Endodermal cell (in vitro differentiated cells): ENCODE results near the gene SPEN. TPM values are rescaled to one million over a fixed set of nuclear protein-coding genes. Genes with fewer than 3 reads are reported as not detected.

ENCODE experiments used
- DNase-seq: peaks from one replicate; pipeline ENCODE4 v3.0.0-alpha.2; 2017
- H3K27ac ChIP-seq: 2 replicates; pipeline ENCODE4 v1.5.1; 2013; ENCODE audit warnings: mild to moderate bottlenecking, low read depth, low read length, moderate library complexity
- H3K27me3 ChIP-seq: 2 replicates; pipeline ENCODE4 v1.6.1; 2013; ENCODE audit warnings: mild to moderate bottlenecking, low read length, moderate library complexity; ENCODE audit not compliant: insufficient read depth, control insufficient read depth, poor library complexity, severe bottlenecking
- H3K36me3 ChIP-seq: 2 replicates; pipeline ENCODE4 v1.7.0; 2013; ENCODE audit warnings: mild to moderate bottlenecking, low read length, moderate library complexity; ENCODE audit not compliant: control insufficient read depth, insufficient read depth
- H3K4me1 ChIP-seq: one replicate; pipeline ENCODE4 v1.7.0; 2013; ENCODE audit warnings: low read length; ENCODE audit not compliant: control insufficient read depth, insufficient read depth
- H3K4me3 ChIP-seq: 2 replicates; pipeline ENCODE4 v1.5.1; 2013; ENCODE audit warnings: mild to moderate bottlenecking, low read length, moderate library complexity
- H3K9ac ChIP-seq: 2 replicates; pipeline ENCODE4 v1.6.1; 2013; ENCODE audit warnings: mild to moderate bottlenecking, low read length, moderate library complexity; ENCODE audit not compliant: poor library complexity, severe bottlenecking; ENCODE audit errors: extremely low read depth
- H3K9me3 ChIP-seq: 2 replicates; pipeline ENCODE4 v1.6.1; 2013; ENCODE audit warnings: mild to moderate bottlenecking, low read length, moderate library complexity; ENCODE audit not compliant: control insufficient read depth
- H3K27ac Mint-ChIP-seq: 2 replicates; pipeline ENCODE4 v1.8.0; 2020; ENCODE audit warnings: mixed read lengths
- H3K27me3 Mint-ChIP-seq: 2 replicates; pipeline ENCODE4 v1.8.0; 2021; ENCODE audit warnings: mild to moderate bottlenecking, mixed read lengths; ENCODE audit not compliant: insufficient read depth
- H3K36me3 Mint-ChIP-seq: 2 replicates; pipeline ENCODE4 v1.8.0; 2020; ENCODE audit warnings: low read depth, mixed read lengths
- H3K4me1 Mint-ChIP-seq: 2 replicates; pipeline ENCODE4 v1.8.0; 2020; ENCODE audit warnings: mixed read lengths
- H3K4me3 Mint-ChIP-seq: 2 replicates; pipeline ENCODE4 v1.8.0; 2020; ENCODE audit warnings: mild to moderate bottlenecking, moderate library complexity, mixed read lengths
- H3K9me3 Mint-ChIP-seq: 2 replicates; pipeline ENCODE4 v1.8.0; 2020; ENCODE audit warnings: mild to moderate bottlenecking, mixed read lengths
- WGBS, 2 experiments: methylation state at CpG; one replicate each; pipeline versions ENCODE4 v1.1.5 to v1.1.7; 2013; ENCODE audit warnings: missing lambda C conversion rate in 2 of 2, mixed read lengths in 1 of 2; ENCODE audit not compliant: insufficient coverage in 1 of 2, insufficient read length in 1 of 2; 5-methylcytosine and 5-hydroxymethylcytosine counted together
- total RNA-seq, 2 donors: library from RNA; stranded (reverse); fragmentation: NEBNext Ultra II Directional in 1 of 2; extraction: Animal tissue kit (Norgen Biotek cat#: 25700) in 1 of 2; gene quantifications; 2 replicates in 1 of 2; 3 replicates in 1 of 2; pipeline ENCODE4 v1.2.1, GENCODE V29; 2021
- TF ChIP-seq, protein P1 (sequence below): fragments of 200-600 bp; sonication (generic); conservative IDR thresholded peaks from 2 replicates; pipeline ENCODE4 v1.5.0; 2021; ENCODE audit warnings: antibody characterized with exemption, mild to moderate bottlenecking

The SPEN gene
- total RNA-seq, 2 donors from 2014 or later = 61.5 to 71.9 TPM

DNA sequence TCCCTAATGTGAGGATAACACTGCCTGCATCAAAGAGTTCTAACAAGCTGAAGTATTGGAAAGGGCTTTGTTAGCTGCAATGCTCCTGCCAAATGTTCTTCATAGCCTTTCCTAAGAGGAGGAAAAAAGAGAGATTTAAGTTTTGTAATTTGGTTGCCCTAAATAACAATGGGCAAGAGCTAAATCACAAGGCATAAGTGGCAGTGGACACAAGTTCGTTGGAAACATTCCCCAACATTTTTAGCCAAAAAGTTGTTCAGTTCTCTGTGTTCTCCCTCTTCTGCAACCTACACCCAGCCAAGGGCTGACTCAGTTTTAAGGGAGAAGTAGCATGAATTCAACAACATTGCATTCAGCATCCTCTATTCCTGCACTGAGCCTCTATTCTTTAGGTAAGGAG is 37.4 kb upstream of the SPEN start:
- H3K36me3 Mint-ChIP-seq = peaks cover 2% of the 10 kb centered on the region
- DNase-seq = no peak
- WGBS, 2 experiments = 81 to 90% methylated on average over 1 of the region's 1 CpG
- TF ChIP-seq, protein P1, sequence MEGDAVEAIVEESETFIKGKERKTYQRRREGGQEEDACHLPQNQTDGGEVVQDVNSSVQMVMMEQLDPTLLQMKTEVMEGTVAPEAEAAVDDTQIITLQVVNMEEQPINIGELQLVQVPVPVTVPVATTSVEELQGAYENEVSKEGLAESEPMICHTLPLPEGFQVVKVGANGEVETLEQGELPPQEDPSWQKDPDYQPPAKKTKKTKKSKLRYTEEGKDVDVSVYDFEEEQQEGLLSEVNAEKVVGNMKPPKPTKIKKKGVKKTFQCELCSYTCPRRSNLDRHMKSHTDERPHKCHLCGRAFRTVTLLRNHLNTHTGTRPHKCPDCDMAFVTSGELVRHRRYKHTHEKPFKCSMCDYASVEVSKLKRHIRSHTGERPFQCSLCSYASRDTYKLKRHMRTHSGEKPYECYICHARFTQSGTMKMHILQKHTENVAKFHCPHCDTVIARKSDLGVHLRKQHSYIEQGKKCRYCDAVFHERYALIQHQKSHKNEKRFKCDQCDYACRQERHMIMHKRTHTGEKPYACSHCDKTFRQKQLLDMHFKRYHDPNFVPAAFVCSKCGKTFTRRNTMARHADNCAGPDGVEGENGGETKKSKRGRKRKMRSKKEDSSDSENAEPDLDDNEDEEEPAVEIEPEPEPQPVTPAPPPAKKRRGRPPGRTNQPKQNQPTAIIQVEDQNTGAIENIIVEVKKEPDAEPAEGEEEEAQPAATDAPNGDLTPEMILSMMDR = no peak
- Histone ChIP-seq H3K4me1 (peaks cover 5% of the 10 kb centered on the region), H3K9ac (no peak overlapping the region), H3K27me3 (no peaks in the 10 kb centered on the region), H3K4me3 (no peak overlapping the region), H3K36me3 (no peaks in the 10 kb centered on the region), H3K9me3 (no peaks in the 10 kb centered on the region), H3K27ac (no peak overlapping the region)
- no peak overlapping the region for H3K4me3 Mint-ChIP-seq
- no peaks in the 10 kb centered on the region for H3K9me3 Mint-ChIP-seq
- no peak overlapping the region for H3K27ac Mint-ChIP-seq
- H3K4me1 Mint-ChIP-seq = peaks cover 15% of the 10 kb centered on the region
- H3K27me3 Mint-ChIP-seq = no peaks in the 10 kb centered on the region

DNA sequence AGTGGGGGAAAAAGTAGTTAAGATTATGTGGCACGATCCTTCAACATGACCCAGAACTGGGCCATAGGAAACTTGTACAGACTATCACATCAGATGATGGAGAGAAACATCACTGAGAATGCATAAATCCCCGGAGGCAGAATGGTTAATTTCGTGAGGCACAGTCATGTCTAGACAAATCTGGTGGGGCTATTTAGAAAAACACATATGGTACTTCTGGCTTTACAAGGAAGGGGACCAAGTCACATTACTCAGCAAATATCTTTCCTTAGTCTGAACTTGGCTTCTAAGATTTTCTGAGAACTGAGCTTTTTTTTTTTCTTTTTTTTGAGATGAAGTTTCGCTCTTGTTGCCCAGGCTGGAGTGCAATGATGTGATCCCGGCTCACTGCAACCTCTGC is 30.8 kb upstream of the SPEN start:
- no peak for DNase-seq
- H3K9ac ChIP-seq = no peak overlapping the region
- no peaks in the 10 kb centered on the region for H3K9me3 Mint-ChIP-seq
- no peak overlapping the region for H3K4me3 Mint-ChIP-seq
- no peaks in the 10 kb centered on the region for H3K4me1 Mint-ChIP-seq
- H3K9me3 ChIP-seq = no peaks in the 10 kb centered on the region
- TF ChIP-seq, protein P1 = no peak
- no peaks in the 10 kb centered on the region for H3K36me3 ChIP-seq
- no peak overlapping the region for H3K27ac ChIP-seq
- H3K27me3 ChIP-seq = no peaks in the 10 kb centered on the region
- H3K4me3 ChIP-seq = no peak overlapping the region
- H3K4me1 ChIP-seq = no peaks in the 10 kb centered on the region
- no peaks in the 10 kb centered on the region for H3K27me3 Mint-ChIP-seq
- H3K27ac Mint-ChIP-seq = no peak overlapping the region
- WGBS, 2 experiments = 87 to 93% methylated on average over 5 of the region's 5 CpGs
- H3K36me3 Mint-ChIP-seq = peaks cover 2% of the 10 kb centered on the region

DNA sequence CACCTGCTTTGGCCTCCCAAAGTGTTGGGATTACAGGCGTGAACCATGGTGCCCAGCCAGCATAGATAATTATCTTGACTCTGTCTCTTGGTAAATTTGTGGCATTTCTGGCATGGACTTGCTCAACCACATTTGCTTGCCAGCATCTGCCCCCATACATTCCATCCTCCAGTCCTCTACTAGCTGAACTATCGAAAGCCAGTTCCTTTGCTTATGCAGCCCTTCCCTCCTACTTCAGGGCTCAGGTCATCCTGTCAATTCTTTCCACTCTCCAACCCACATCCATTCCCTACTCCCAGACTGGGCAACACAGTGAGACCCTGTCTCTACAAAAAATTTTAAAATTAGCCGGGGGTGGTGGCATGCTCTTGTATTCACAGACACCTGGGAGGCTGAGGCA is 27.0 kb upstream of the SPEN start:
- Histone ChIP-seq H3K27me3 (no peaks in the 10 kb centered on the region), H3K4me1 (no peaks in the 10 kb centered on the region), H3K9me3 (no peaks in the 10 kb centered on the region), H3K9ac (no peak overlapping the region), H3K27ac (no peak overlapping the region), H3K36me3 (no peaks in the 10 kb centered on the region), H3K4me3 (no peak overlapping the region)
- no peaks in the 10 kb centered on the region for H3K27me3 Mint-ChIP-seq
- peaks cover 2% of the 10 kb centered on the region for H3K9me3 Mint-ChIP-seq
- H3K4me1 Mint-ChIP-seq = no peaks in the 10 kb centered on the region
- H3K4me3 Mint-ChIP-seq = no peak overlapping the region
- WGBS, 2 experiments = 88 to 91% methylated on average over 3 of the region's 3 CpGs
- no peak for DNase-seq
- no peak overlapping the region for H3K27ac Mint-ChIP-seq
- peaks cover 2% of the 10 kb centered on the region for H3K36me3 Mint-ChIP-seq
- TF ChIP-seq, protein P1 = no peak
